ENCODE data around the gene HOMER2. TPM values are rescaled to one million over a fixed set of nuclear protein-coding genes. Genes with fewer than 3 reads are reported as not detected.

The HOMER2 gene
- total RNA-seq, 2 donors from 2014 or later, result 234 to 445 TPM

DNA sequence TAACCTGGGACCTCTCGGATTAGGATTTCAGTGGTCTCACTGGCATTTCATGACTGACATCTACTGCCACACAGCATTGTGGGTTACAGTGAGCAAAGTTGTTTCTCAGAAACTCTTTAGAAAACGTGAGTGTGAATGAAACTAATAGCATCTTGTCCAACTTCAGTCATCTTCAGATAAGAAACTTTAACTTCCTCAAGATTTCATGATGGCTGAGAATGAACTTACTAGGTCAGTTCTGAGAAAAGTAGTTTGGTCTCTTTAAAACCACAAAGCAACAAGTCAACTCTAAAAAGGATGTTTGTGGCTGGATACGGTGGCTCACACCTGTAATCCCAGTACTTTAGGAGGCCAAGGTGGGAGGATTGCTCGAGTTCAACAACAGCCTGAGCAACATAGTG lies 14.2 kb upstream of the HOMER2 start:
- H3K27me3 ChIP-seq (replicated peaks; ENCODE audit: insufficient read depth), result no peaks in the 10 kb centered on the region
- no peaks in the 10 kb centered on the region for H3K36me3 ChIP-seq
- WGBS, result 74% methylated on average over 4 of the region's 4 CpGs
- intact Hi-C loops (cut with DNase I), result no loop called here
- no peak overlapping the region for H3K4me3 ChIP-seq
- TF ChIP-seq POLR2A (IDR thresholded peaks at IDR 0.05) (no peak), POLR2AphosphoS5 (IDR thresholded peaks at IDR 0.05) (no peak)
- TF ChIP-seq, protein P1, sequence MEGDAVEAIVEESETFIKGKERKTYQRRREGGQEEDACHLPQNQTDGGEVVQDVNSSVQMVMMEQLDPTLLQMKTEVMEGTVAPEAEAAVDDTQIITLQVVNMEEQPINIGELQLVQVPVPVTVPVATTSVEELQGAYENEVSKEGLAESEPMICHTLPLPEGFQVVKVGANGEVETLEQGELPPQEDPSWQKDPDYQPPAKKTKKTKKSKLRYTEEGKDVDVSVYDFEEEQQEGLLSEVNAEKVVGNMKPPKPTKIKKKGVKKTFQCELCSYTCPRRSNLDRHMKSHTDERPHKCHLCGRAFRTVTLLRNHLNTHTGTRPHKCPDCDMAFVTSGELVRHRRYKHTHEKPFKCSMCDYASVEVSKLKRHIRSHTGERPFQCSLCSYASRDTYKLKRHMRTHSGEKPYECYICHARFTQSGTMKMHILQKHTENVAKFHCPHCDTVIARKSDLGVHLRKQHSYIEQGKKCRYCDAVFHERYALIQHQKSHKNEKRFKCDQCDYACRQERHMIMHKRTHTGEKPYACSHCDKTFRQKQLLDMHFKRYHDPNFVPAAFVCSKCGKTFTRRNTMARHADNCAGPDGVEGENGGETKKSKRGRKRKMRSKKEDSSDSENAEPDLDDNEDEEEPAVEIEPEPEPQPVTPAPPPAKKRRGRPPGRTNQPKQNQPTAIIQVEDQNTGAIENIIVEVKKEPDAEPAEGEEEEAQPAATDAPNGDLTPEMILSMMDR (IDR thresholded peaks at IDR 0.05), result no peak
- DNase-seq (ENCODE audit: low spot score), result no peak
- H3K27ac ChIP-seq, result no peak overlapping the region
- H3K9me3 ChIP-seq, result no peaks in the 10 kb centered on the region
- no peaks in the 10 kb centered on the region for H3K4me1 ChIP-seq (replicated peaks)

DNA sequence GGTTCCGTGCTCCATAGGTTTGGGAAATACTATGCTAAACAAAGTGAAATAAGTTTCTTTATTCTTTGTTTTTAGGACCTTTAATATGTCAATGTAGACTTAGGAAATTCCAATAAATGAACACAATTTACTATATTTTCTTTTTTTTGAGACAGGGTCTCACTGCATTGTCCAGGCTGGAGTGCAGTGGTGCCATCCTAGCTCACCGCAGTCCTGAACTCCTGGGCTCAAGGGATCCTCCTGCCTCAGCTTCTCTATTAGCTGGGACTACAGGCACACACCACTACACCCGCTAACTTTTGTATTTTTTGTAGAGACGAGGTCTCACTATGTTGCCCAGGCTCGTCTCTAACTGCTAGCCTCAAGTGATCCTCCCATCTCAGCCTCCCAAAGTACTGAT lies 12.4 kb upstream of the HOMER2 start:
- H3K4me1 ChIP-seq (replicated peaks), result no peaks in the 10 kb centered on the region
- DNase-seq (ENCODE audit: low spot score), result no peak
- no peak overlapping the region for H3K27ac ChIP-seq
- no peaks in the 10 kb centered on the region for H3K36me3 ChIP-seq
- WGBS, result 99% methylated on average over 5 of the region's 5 CpGs
- H3K27me3 ChIP-seq (replicated peaks; ENCODE audit: insufficient read depth), result no peaks in the 10 kb centered on the region
- intact Hi-C loops (cut with DNase I), result no loop called here
- TF ChIP-seq, protein P1 (IDR thresholded peaks at IDR 0.05), result no peak
- no peak for TF ChIP-seq POLR2A (IDR thresholded peaks at IDR 0.05)
- TF ChIP-seq POLR2AphosphoS5 (IDR thresholded peaks at IDR 0.05), result no peak
- no peaks in the 10 kb centered on the region for H3K9me3 ChIP-seq
- no peak overlapping the region for H3K4me3 ChIP-seq

DNA sequence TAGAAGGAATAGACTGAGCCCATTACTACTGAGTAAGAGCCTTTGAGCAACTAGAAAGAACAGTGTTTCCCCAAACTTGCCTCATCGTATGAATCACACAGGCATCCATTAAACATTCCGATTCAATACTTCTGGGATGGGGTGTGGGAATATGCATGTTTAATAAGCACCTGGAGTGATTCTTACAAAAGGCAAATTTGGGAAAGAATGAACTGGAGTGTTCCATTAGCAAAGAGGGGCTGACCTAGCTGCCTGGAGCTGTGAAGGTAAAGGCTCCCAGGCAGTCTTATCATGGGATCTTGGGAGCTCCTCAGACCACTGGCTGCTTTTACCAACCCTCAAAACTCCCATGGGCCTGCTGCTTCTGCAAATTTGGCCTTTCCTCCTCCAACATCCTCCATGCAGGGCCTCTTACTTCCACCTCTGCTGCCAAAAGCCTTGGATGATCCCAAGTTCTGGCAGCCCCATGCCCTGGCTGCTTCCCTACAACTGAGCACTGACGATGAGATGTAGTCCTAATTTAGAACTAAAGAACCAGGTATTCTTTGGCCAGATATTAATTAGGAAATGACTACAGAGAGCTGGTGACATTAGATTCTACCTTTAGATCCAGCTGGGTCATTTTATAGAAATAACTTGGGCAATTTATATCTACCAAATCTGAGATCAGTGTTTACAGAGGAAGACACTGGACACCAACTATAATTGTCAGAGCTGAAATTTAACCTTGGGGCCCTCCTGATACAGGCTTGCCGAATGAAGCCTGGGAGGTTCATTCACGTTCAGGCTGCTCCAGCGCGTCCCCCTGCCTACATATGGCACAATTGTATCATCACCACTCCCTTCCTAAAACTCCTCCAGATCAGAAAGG lies 11.2 kb upstream of the HOMER2 start:
- DNase-seq (ENCODE audit: low spot score), result no peak
- 85% methylated on average over 7 of the region's 7 CpGs for WGBS
- TF ChIP-seq, protein P1 (IDR thresholded peaks at IDR 0.05), result no peak
- no peak for TF ChIP-seq POLR2A (IDR thresholded peaks at IDR 0.05)
- Histone ChIP-seq H3K27ac (no peak overlapping the region), H3K27me3 (replicated peaks; ENCODE audit: insufficient read depth) (no peaks in the 10 kb centered on the region), H3K36me3 (no peaks in the 10 kb centered on the region), H3K4me1 (replicated peaks) (no peaks in the 10 kb centered on the region), H3K4me3 (no peak overlapping the region), H3K9me3 (no peaks in the 10 kb centered on the region)
- intact Hi-C loops (cut with DNase I), result no loop called here

DNA sequence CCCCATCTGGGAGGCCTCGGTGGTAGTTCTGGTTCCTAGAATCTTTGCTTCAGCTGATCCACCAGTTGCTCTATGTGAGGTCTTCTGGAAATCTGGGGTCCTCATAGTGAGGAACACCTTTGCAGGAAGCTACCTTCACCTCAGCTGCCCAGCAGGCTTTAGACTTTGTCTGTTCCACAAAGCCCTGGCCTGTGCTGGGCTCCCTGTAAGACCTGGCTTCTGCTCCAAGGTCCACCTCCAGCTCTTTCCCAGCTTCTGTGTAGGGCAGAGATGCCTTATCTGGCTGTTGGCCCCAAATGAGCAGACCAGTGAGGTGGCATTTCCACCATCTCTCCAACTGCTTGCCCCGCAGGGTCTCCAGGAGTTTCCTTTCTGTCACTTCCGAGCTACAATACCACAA lies 8.2 kb upstream of the HOMER2 start:
- H3K36me3 ChIP-seq, result no peaks in the 10 kb centered on the region
- no peak for DNase-seq (ENCODE audit: low spot score)
- H3K4me1 ChIP-seq (replicated peaks), result no peaks in the 10 kb centered on the region
- 84% methylated on average over 3 of the region's 3 CpGs for WGBS
- TF ChIP-seq POLR2AphosphoS5 (IDR thresholded peaks at IDR 0.05), result no peak
- TF ChIP-seq, protein P1 (IDR thresholded peaks at IDR 0.05), result no peak
- TF ChIP-seq POLR2A (IDR thresholded peaks at IDR 0.05), result no peak
- no peaks in the 10 kb centered on the region for H3K27me3 ChIP-seq (replicated peaks; ENCODE audit: insufficient read depth)
- intact Hi-C loops (cut with DNase I), result no loop called here
- no peak overlapping the region for H3K27ac ChIP-seq
- no peak overlapping the region for H3K4me3 ChIP-seq
- H3K9me3 ChIP-seq, result no peaks in the 10 kb centered on the region

DNA sequence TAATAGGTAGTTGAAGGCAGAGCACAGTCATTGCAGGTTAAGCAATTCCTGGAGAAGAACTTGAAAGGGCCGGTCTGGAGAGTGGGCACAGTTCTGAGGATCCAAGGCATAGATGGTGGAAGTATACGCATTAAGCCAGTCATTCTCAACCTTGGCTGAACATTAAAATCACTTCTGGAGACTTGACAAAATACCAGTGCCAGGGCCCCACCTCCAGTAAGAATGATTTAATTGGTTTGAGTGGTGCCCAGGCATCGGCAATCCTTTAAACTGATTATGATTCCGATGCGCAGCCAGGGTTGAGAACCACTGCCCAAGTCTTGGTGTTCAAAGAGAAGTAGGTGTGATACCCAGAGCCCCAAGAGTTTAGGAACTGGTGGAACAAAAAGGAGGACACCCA lies 6.9 kb upstream of the HOMER2 start:
- H3K27me3 ChIP-seq (replicated peaks; ENCODE audit: insufficient read depth), result no peaks in the 10 kb centered on the region
- TF ChIP-seq POLR2AphosphoS5 (IDR thresholded peaks at IDR 0.05) (no peak), POLR2A (IDR thresholded peaks at IDR 0.05) (no peak)
- TF ChIP-seq, protein P1 (IDR thresholded peaks at IDR 0.05), result no peak
- H3K36me3 ChIP-seq, result no peaks in the 10 kb centered on the region
- no peaks in the 10 kb centered on the region for H3K4me1 ChIP-seq (replicated peaks)
- no peaks in the 10 kb centered on the region for H3K9me3 ChIP-seq
- no peak overlapping the region for H3K4me3 ChIP-seq
- WGBS, result 96% methylated on average over 5 of the region's 5 CpGs
- no peak overlapping the region for H3K27ac ChIP-seq
- intact Hi-C loops (cut with DNase I), result no loop called here
- no peak for DNase-seq (ENCODE audit: low spot score)

Data from prostate gland (tissue), 2 donors.